Germinal center (tissue), 1 donor: Measurements from ENCODE around the gene DNTT.

Source experiments
- DNase-seq: peaks from one replicate; pipeline ENCODE4 v3.0.0; 2012; ENCODE audit warnings: mixed read lengths, low spot score

Gene DNTT

GRCh38 chr10:96304230-96304629, at the start of gene DNTT:
Gene DNTT, plus strand, starts transcription at chr10:96304434. Its CDS starts 64 bp downstream, at chr10:96304498.
- no peak for DNase-seq

- DNase-seq, result no peak
These were observed 49.3 kb upstream of the DNTT start for GRCh38 chr10:96254976-96255375.

- DNase-seq, result no peak
These were observed 48.5 kb upstream of the DNTT start for GRCh38 chr10:96255549-96256333.

GRCh38 chr10:96257944-96258343, 46.3 kb upstream of the DNTT start:
- no peak for DNase-seq

GRCh38 chr10:96259150-96259549, 45.1 kb upstream of the DNTT start:
- no peak for DNase-seq

- no peak for DNase-seq
These were observed 44.2 kb upstream of the DNTT start for GRCh38 chr10:96260014-96260413.

GRCh38 chr10:96261132-96261531, 43.1 kb upstream of the DNTT start:
- no peak for DNase-seq

- no peak for DNase-seq
These were observed 42.3 kb upstream of the DNTT start for GRCh38 chr10:96261930-96262329.

GRCh38 chr10:96263176-96263575, 41.1 kb upstream of the DNTT start:
- DNase-seq, result no peak

- no peak for DNase-seq
These were observed 40.6 kb upstream of the DNTT start for GRCh38 chr10:96263669-96264068.

GRCh38 chr10:96264938-96265337, 39.3 kb upstream of the DNTT start:
- no peak for DNase-seq

GRCh38 chr10:96266118-96266770, 38.0 kb upstream of the DNTT start:
- DNase-seq, result no peak

- DNase-seq, result no peak
These were observed 37.0 kb upstream of the DNTT start for GRCh38 chr10:96267234-96267705.

GRCh38 chr10:96268341-96268909, 35.8 kb upstream of the DNTT start:
- DNase-seq, result no peak

- DNase-seq, result no peak
These were observed 34.6 kb upstream of the DNTT start for GRCh38 chr10:96269438-96270300.

GRCh38 chr10:96270571-96270970, 33.7 kb upstream of the DNTT start:
- DNase-seq, result no peak

GRCh38 chr10:96271016-96271815, 33.0 kb upstream of the DNTT start, which contains the start of gene BLNK:
Gene BLNK, minus strand, starts transcription at chr10:96271569. Its CDS starts 171 bp downstream, at chr10:96271398.
- DNase-seq, result peak; percentile 72

- no peak for DNase-seq
These were observed 31.6 kb upstream of the DNTT start for GRCh38 chr10:96272316-96273280.

- DNase-seq, result no peak
These were observed 28.4 kb upstream of the DNTT start for GRCh38 chr10:96275685-96276418.
